ENCODE measurements around the gene ANKAR. TPM values are rescaled to one million over a fixed set of nuclear protein-coding genes. Genes with fewer than 3 reads are reported as not detected.

ANKAR gene
- total and polyA plus RNA-seq, 8 donors, result 2.0 to 26.8 (median 5.5) TPM

DNA sequence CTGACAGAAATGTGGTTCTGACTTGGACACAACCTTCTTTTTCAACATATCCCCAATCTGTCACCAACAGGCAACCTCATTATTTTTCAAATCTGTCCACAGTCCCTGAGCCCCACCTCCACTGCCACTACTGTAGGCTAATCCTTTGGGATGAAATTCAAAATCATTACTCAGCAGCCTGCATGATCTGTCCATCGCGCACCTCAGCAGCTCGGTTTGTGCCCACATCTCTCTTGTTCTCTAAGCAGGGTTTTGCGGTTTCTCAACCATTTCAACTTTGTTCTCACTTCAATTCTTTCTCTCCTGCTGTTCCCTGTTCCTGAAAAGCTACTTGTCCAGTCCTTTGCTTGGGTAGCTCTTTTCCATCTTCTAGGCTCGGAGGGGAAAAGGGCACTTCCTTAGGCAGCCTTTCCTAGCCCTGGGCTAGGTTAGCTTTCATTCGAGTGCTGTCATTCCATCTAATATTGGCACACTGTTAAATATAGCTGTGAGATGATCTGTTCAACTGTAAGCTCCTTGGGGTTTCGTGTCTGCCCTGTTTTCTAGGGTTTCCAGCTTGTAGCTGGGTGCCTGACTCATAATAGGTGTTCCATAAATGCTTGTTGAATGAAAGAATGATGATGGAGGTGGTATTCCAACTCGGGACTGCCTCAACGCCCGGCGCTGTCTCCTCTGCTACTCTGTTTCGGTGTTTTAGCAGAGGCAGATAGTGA is 653 bp upstream of the ANKAR start:
- H3K27ac ChIP-seq, result peak overlapping the region; percentile 93 to 98 (median 95)
- TF ChIP-seq POLR2AphosphoS5 (IDR thresholded peaks at IDR 0.05) (no peak), POLR2A (IDR thresholded peaks at IDR 0.05) (no peak), EP300 (IDR thresholded peaks at IDR 0.05) (no peak)
- TF ChIP-seq, protein P1, sequence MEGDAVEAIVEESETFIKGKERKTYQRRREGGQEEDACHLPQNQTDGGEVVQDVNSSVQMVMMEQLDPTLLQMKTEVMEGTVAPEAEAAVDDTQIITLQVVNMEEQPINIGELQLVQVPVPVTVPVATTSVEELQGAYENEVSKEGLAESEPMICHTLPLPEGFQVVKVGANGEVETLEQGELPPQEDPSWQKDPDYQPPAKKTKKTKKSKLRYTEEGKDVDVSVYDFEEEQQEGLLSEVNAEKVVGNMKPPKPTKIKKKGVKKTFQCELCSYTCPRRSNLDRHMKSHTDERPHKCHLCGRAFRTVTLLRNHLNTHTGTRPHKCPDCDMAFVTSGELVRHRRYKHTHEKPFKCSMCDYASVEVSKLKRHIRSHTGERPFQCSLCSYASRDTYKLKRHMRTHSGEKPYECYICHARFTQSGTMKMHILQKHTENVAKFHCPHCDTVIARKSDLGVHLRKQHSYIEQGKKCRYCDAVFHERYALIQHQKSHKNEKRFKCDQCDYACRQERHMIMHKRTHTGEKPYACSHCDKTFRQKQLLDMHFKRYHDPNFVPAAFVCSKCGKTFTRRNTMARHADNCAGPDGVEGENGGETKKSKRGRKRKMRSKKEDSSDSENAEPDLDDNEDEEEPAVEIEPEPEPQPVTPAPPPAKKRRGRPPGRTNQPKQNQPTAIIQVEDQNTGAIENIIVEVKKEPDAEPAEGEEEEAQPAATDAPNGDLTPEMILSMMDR (IDR thresholded peaks at IDR 0.05), result no peak
- intact Hi-C loops (cut with DNase I; ENCODE audit: low total_unique reads), result no loop called here
- H3K9me3 ChIP-seq, result no peaks in the 10 kb centered on the region
- H3K36me3 ChIP-seq, result peaks cover 0 to 36% (median 29%) of the 10 kb centered on the region in 4 donors
- WGBS, 5 donors, result 36 to 39% (median 38%) methylated on average over 12 of the region's 12 CpGs
- peaks cover 12 to 32% (median 21%) of the 10 kb centered on the region in 4 donors for H3K4me1 ChIP-seq
- H3K4me3 ChIP-seq, result peak overlapping the region; percentile 52 to 68 (median 58)
- DNase-seq, result no peak
- no peaks in the 10 kb centered on the region for H3K27me3 ChIP-seq

DNA sequence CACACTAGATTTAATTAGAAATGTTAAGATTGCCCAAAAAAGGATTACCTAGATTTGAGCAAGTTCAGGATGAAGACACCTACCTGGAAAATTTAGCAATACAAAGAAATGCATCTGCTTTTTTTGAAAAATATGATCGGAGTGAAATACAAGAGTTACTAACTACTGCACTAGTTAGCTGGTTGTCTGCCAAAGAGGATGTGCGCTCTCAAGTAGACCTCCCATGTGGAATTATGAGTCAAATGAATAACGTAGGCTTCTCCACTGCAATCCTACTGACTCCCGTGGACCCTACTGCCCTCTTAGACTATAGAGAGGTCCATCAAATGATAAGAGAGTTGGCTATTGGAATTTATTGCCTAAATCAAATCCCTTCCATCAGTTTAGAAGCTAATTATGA is 2.0 kb downstream of the ANKAR start:
- intact Hi-C loops (cut with DNase I; ENCODE audit: low total_unique reads), result no loop called here
- H3K4me3 ChIP-seq, result no peak overlapping the region
- H3K36me3 ChIP-seq, result peaks cover 0 to 10% (median 6%) of the 10 kb centered on the region in 4 donors
- H3K9me3 ChIP-seq, result no peaks in the 10 kb centered on the region
- H3K27ac ChIP-seq, result no peak overlapping the region
- WGBS, 5 donors, result 78 to 82% (median 79%) methylated on average over 4 of the region's 4 CpGs
- peaks cover 12 to 42% (median 21%) of the 10 kb centered on the region in 4 donors for H3K4me1 ChIP-seq
- peak in 1 of 2 donors; percentile 9 for DNase-seq
- no peaks in the 10 kb centered on the region for H3K27me3 ChIP-seq
- TF ChIP-seq, protein P1 (IDR thresholded peaks at IDR 0.05), result no peak
- TF ChIP-seq POLR2A (IDR thresholded peaks at IDR 0.05) (no peak), POLR2AphosphoS5 (IDR thresholded peaks at IDR 0.05) (no peak), EP300 (IDR thresholded peaks at IDR 0.05) (no peak)

DNA sequence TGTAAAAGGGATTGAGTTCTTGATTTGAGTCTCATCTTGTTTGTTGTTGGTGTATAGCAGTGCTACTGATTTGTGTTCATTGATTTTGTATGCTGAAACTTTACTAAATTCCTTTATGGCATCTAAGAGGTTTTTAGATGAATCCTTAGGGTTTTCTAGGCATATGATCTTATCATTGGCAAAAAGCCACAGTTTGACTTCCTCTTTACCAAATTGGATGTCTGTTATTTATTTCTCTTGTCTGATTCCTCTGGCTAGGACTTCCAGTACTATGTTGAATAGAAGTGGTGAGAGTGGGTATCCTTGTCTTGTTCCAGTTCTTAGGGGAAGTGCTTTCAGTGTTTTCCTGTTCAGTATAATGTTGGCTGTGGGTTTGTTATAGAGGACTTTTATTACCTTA is 4.8 kb downstream of the ANKAR start:
- peaks cover 5 to 30% (median 13%) of the 10 kb centered on the region in 4 donors for H3K4me1 ChIP-seq
- no peaks in the 10 kb centered on the region for H3K9me3 ChIP-seq
- TF ChIP-seq EP300 (IDR thresholded peaks at IDR 0.05), result no peak
- TF ChIP-seq, protein P1 (IDR thresholded peaks at IDR 0.05), result no peak
- TF ChIP-seq POLR2AphosphoS5 (IDR thresholded peaks at IDR 0.05), result no peak
- no peak for TF ChIP-seq POLR2A (IDR thresholded peaks at IDR 0.05)
- no peaks in the 10 kb centered on the region for H3K27me3 ChIP-seq
- H3K4me3 ChIP-seq, result no peak overlapping the region
- intact Hi-C loops (cut with DNase I; ENCODE audit: low total_unique reads), result no loop called here
- no peak for DNase-seq
- H3K36me3 ChIP-seq, result no peaks in the 10 kb centered on the region
- no peak overlapping the region for H3K27ac ChIP-seq

DNA sequence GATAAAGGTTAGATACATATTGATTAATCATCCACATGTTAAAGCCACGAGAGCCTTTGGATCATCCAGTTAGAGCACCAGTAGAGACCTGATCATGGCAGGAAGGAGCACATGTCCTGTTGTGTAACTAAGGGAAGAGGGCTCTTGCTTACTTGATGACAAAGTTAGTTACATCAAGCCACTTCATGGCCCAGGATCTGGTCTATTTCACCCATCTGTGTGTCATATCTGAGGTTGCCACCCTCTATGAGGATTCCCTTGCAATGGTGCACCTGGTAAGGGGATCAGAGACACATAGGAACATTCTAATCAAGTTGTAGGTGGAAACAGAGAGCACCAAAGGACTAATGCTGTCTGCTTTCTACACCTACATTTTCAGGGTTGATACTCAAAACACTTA is 6.7 kb downstream of the ANKAR start:
- H3K27me3 ChIP-seq, result no peaks in the 10 kb centered on the region
- WGBS, 5 donors, result 69 to 84% (median 81%) methylated on average over 1 of the region's 1 CpG
- H3K4me3 ChIP-seq, result no peak overlapping the region
- DNase-seq, result no peak
- TF ChIP-seq POLR2A (IDR thresholded peaks at IDR 0.05) (no peak), EP300 (IDR thresholded peaks at IDR 0.05) (no peak), POLR2AphosphoS5 (IDR thresholded peaks at IDR 0.05) (no peak)
- TF ChIP-seq, protein P1 (IDR thresholded peaks at IDR 0.05), result no peak
- H3K36me3 ChIP-seq, result no peaks in the 10 kb centered on the region
- no peaks in the 10 kb centered on the region for H3K9me3 ChIP-seq
- intact Hi-C loops (cut with DNase I; ENCODE audit: low total_unique reads), result no loop called here
- peaks cover 0 to 26% (median 10%) of the 10 kb centered on the region in 4 donors for H3K4me1 ChIP-seq
- H3K27ac ChIP-seq, result no peak overlapping the region

All from stomach (tissue), 9 donors.